Measurements from ENCODE around the gene CAMKMT.

CAMKMT gene

GRCh38 chr2:44519026-44519425 is 157.3 kb downstream of the CAMKMT start:
- no peak for DNase-seq

GRCh38 chr2:44522846-44523245 is 161.1 kb downstream of the CAMKMT start:
- no peak for DNase-seq

GRCh38 chr2:44524347-44524926 is 162.7 kb downstream of the CAMKMT start:
- DNase-seq = no peak

GRCh38 chr2:44526352-44526751 is 164.6 kb downstream of the CAMKMT start:
- DNase-seq = no peak

GRCh38 chr2:44528595-44528994 is 166.8 kb downstream of the CAMKMT start:
- no peak for DNase-seq

- DNase-seq = no peak
Observed at GRCh38 chr2:44529448-44529847, 167.7 kb downstream of the CAMKMT start.

GRCh38 chr2:44531289-44531688 is 169.5 kb downstream of the CAMKMT start:
- no peak for DNase-seq

GRCh38 chr2:44532031-44532430 is 170.3 kb downstream of the CAMKMT start:
- no peak for DNase-seq

GRCh38 chr2:44533508-44533907 is 171.8 kb downstream of the CAMKMT start:
- peak; percentile 87 for DNase-seq

- no peak for DNase-seq
Observed at GRCh38 chr2:44535376-44535775, 173.6 kb downstream of the CAMKMT start.

- DNase-seq = peak; percentile 34
Observed at GRCh38 chr2:44537264-44537663, 175.5 kb downstream of the CAMKMT start.

GRCh38 chr2:44542520-44542919 is 180.8 kb downstream of the CAMKMT start:
- DNase-seq = no peak

- DNase-seq = no peak
Observed at GRCh38 chr2:44543773-44544725, 182.3 kb downstream of the CAMKMT start.

- DNase-seq = no peak
Observed at GRCh38 chr2:44545005-44545404, 183.3 kb downstream of the CAMKMT start.

- peak; percentile 48 for DNase-seq
Observed at GRCh38 chr2:44546459-44547127, 184.8 kb downstream of the CAMKMT start.

GRCh38 chr2:44547718-44548117 is 186.0 kb downstream of the CAMKMT start:
- DNase-seq = peak; percentile 71

GRCh38 chr2:44548221-44549098 is 186.7 kb downstream of the CAMKMT start:
- no peak for DNase-seq

GRCh38 chr2:44549099-44549471 is 187.3 kb downstream of the CAMKMT start:
- no peak for DNase-seq

GRCh38 chr2:44549856-44550255 is 188.1 kb downstream of the CAMKMT start:
- no peak for DNase-seq

- peak; percentile 77 for DNase-seq
Observed at GRCh38 chr2:44550561-44550960, 188.8 kb downstream of the CAMKMT start.

- DNase-seq = no peak
Observed at GRCh38 chr2:44551497-44551896, 189.8 kb downstream of the CAMKMT start.

- no peak for DNase-seq
Observed at GRCh38 chr2:44553456-44553855, 191.7 kb downstream of the CAMKMT start.

- DNase-seq = no peak
Observed at GRCh38 chr2:44555700-44556099, 194.0 kb downstream of the CAMKMT start.

Measured in MV-4-11 (cell line).